ENCODE results near the gene PRRT2.

GRCh38 chr16:29806099-29806579 is 5.9 kb upstream of the PRRT2 start, which contains the start of gene MAZ:
- TF ChIP-seq, protein P1, sequence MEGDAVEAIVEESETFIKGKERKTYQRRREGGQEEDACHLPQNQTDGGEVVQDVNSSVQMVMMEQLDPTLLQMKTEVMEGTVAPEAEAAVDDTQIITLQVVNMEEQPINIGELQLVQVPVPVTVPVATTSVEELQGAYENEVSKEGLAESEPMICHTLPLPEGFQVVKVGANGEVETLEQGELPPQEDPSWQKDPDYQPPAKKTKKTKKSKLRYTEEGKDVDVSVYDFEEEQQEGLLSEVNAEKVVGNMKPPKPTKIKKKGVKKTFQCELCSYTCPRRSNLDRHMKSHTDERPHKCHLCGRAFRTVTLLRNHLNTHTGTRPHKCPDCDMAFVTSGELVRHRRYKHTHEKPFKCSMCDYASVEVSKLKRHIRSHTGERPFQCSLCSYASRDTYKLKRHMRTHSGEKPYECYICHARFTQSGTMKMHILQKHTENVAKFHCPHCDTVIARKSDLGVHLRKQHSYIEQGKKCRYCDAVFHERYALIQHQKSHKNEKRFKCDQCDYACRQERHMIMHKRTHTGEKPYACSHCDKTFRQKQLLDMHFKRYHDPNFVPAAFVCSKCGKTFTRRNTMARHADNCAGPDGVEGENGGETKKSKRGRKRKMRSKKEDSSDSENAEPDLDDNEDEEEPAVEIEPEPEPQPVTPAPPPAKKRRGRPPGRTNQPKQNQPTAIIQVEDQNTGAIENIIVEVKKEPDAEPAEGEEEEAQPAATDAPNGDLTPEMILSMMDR (IDR thresholded peaks at IDR 0.05), result no peak
- no peak for TF ChIP-seq POLR2A (IDR thresholded peaks at IDR 0.05)
